Esophagus muscularis mucosa (tissue), 3 donors: ENCODE results near the gene IGFBP7.

Experiments
- CTCF ChIP-seq, 3 experiments: fragments of 200-600 bp in 2 of 3; fragments of 450-650 bp in 1 of 3; sonication (generic) in 2 of 3; IDR thresholded peaks; one replicate each; pipeline ENCODE4 v1.5.1; 2017 to 2019; ENCODE audit warnings: antibody characterized with exemption in 3 of 3, mild to moderate bottlenecking in 2 of 3, moderate library complexity in 1 of 3
- EP300 ChIP-seq: sonication (generic); formaldehyde crosslinking; IDR thresholded peaks from one replicate; pipeline ENCODE4 v1.6.1; 2017; ENCODE audit warnings: antibody characterized with exemption

DNA sequence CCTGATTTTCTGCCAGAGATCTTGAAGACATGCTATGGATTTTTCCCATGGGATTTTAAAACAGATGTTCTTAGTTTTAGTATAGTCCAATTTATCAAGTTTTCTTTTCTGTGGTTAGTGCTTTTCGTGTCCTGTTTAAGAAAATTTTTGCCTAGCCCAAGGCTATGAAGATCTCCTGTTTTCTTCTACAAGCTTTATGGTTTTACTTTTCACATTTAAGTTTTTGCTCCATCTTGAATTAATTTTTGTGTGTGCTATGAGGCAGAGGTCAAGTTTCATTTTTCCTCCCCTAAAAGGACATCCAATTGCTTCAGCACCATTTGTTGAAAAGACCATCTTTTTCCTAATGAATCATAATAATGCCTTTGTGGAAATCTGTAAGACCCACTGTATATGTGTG lies 65.9 kb downstream of the IGFBP7 start:
- TF ChIP-seq CTCF (IDR thresholded peaks at IDR 0.05) (no peak), EP300 (no peak)
